K562 (cell line): ENCODE measurements around the gene THEMIS.

Experiments used
- ARHGAP35 ChIP-seq: fragments of 450-650 bp; IDR thresholded peaks from 2 replicates; pipeline ENCODE4 v1.6.1; 2018; ENCODE audit not compliant: partially characterized antibody
- ATF2 ChIP-seq: sonication (generic); formaldehyde crosslinking; IDR thresholded peaks from 2 replicates; pipeline ENCODE4 v1.8.1; 2022; ENCODE audit warnings: missing genetic modification reagents
- NR2C2 ChIP-seq, 2 experiments: fragments of 200-800 bp in 1 of 2; sonication (Bioruptor generic) in 1 of 2; sonication (generic) in 1 of 2; formaldehyde crosslinking in 1 of 2; IDR thresholded peaks; 2 replicates each; pipeline versions ENCODE4 v1.6.1 to v1.8.0; 2016 to 2022; ENCODE audit warnings: mild to moderate bottlenecking in 1 of 2, missing compliant biosample characterization in 1 of 2, missing genetic modification characterization in 1 of 2, missing genetic modification reagents in 1 of 2

- TF ChIP-seq ATF2 (CRISPR knock-in tag) (no peak), NR2C2 (CRISPR knock-in tag; IDR thresholded peaks at IDR 0.05) (no peak), NR2C2 (tag; IDR thresholded peaks at IDR 0.05) (no peak), ARHGAP35 (no peak)
Measured at GRCh38 chr6:127695108-127695507, 205.8 kb downstream of the THEMIS start.
